ENCODE data around the gene ATP13A3.
"Not testable (repeated sequence)": the region's sequence is repeated elsewhere in the genome, so short reads cannot be mapped to it uniquely, and the experiment has no call there.

Gene ATP13A3

DNA sequence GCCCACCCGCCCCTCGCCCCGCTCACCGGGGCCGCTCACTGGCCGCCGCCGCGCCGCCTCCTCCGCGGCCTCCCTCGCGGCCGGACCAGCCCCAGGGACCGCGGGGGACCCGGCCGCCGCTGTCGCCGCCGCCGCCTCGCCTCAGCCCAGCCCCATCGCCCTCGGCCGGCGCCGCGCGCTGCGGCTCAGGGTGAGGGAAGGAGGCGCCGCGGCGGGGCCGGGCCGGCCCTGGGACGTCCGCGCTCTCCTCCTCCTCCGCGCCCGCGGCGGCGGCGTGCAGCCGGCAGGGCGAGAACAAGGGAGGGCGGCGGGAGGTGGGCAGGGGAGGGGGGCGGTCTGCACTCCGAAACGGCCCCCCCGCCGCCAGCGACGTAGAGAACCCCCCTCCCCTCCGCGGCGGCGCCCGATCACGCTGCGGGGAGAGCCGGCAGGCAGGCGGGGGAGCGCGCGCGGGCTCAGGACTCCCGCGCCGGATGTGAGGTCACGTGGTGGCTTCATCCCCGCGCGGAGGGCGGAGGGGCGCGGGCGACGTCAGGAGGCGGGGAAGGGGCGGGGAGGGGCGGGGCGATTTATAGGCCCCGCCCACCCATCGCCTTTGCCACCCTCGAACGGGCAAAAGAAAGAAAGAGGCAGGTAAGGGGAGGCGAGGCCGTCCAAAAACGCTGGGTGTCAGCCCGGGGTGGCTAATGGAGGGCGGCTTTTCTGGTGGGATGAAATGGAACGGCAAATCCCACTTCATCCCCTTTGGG, at the start of gene ATP13A3:
TSS of gene ATP13A3 (minus strand) at position 463 of the 749 bp plus-strand sequence. CDS start 24,812 bp downstream, outside the sequence.
- peak; percentile 93 for DNase-seq (ENCODE audit: low spot score)

DNA sequence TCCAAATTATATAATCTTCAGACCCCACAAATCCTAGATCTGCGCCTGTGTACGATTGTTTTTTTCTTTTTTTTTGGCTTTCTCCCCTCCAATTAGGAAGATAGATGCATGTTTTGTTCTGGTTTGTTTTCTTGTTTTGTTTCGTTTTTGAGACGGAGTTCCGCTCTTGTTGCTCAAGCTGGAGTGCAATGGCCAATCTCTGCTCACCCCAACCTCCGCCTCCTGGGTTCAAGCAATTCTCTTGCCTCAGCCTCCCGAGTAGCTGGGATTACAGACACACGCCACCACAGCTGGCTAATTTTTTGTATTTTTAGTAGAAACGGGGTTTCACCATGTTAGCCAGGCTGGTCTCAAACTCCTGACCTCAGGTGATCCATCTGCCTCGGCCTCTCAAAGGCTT, 48.4 kb upstream of the ATP13A3 start:
- not testable (repeated sequence) for DNase-seq (ENCODE audit: low spot score)

DNA sequence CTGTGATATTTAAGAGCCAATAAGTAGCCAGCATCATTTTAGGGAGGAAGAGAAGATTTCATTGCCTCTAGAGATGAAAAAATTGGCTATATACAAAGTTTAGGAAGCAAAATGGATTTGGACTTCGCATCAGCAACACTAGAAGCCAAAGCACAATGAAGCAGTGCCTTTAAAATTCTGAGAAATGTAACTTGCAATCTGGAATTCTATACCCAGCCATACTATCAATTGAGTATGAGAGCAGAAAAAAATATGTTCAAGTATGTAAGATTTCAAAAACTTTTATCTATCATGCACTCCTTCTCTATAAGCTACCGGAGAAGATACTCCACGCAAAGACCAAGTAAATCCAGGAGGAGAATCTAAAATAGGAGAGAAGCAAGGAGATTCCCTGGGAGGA, 47.4 kb upstream of the ATP13A3 start:
- DNase-seq (ENCODE audit: low spot score) = no peak

DNA sequence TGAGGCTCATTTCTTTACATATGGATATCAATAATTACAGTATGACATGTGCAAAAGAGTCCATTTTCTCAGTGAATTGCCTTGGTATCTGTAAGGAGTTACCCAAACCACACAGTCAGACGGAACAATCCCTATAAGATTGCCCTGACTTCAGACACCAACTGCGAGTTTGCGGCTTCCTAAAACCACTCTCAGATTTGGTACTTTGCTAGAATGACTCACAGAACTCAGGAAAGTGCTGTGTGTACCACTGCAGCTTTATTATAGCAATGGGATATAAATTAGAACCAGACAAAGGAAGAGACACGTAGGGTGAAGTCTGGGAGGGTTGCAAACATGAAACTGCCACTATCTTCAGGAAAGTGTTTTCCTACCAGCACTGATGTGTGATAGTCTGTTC, 45.8 kb upstream of the ATP13A3 start:
- DNase-seq (ENCODE audit: low spot score) = no peak

DNA sequence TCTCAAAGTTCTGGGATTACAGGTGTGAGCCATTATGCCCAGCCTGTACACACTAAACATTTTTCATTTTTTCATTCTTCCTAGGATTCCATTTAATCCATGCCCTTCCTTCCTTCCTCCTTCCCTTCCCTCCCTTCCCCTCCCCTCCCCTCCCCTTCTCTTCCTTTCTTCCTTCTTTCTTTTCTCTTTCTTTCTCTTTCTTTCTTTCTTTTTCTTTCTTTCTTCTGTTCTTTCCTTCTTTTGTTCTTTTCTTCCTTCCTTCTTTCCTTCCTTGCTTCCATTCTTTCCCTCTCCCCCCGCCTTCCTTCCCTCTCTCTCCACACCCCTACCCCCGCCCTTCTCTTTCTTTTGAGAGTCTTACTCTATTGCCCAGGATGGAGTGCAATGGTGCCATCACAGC, 40.9 kb upstream of the ATP13A3 start:
- no peak for DNase-seq (ENCODE audit: low spot score)

DNA sequence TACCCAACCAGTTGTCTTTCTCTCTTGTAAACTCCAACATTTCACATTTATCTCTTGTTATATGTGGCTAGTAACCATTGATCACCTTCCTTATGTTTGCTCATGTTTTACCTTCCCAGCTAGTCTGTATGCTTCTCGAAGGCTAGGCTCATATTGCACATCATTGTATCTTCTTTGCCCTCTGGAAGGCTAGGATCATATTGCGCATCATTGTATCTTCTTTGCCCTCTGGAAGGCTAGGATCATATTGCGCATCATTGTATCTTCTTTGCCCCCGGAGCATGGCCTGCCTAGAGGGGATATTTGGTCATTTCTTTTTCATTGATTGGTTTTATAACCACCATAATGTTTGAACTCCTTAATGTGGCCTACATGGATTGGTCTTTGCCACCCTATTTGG, 39.4 kb upstream of the ATP13A3 start:
- no peak for DNase-seq (ENCODE audit: low spot score)

DNA sequence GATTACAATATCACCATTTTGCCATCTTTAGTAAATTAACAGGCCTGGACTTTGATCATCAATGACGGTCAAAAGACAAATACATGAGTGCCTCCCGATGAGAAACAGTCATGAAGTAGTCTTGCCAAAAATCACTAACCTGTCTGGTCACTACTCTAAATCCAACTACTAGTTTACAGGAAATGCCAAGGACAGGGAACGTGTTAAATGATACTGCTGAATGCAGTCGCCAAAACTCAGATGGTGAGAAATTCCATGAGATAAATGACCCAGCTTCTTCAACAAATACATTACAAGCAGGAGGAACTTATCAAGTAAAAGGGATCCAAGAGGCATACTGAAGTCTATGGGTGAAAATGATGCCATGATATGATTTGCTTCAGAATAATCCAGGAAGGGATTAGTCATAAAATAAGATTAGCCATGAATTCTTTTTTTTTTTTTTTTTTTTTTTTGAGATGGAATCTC, 35.8 kb upstream of the ATP13A3 start:
- DNase-seq (ENCODE audit: low spot score) = no peak

DNA sequence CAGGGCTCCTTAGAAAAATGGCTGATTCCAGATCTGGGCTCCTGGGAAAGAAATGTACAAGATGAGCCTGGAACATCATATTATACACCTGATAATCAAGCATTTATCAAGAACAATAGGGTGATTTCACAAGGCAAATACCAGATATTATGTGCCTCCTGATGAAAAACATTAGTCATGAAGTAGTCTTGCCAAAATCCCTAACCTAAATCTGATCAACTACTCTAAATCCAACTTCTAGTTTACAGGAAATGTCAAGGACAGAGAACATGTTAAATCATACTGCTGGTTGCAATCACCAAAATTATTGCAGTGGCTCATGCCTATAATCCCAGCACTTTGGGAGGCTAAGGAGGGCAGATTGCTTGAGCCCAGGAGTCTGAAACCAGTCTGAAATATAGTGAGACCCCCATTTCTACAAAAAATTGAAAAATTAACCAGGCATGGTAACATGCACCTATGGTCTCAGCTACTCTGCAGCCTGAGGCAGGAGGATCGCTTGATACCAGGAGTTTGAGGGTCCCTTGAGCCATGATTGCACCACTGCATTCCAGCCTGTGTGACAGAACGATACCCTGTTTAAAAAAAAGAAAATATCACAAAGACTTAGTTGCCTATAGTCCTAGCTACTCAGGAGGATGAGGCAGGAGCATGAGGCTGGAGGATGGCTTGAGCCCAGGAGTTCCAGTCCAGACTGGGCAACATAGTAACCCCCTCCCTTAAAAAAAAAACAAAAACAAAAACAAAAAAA, 34.9 kb upstream of the ATP13A3 start:
- no peak for DNase-seq (ENCODE audit: low spot score)

DNA sequence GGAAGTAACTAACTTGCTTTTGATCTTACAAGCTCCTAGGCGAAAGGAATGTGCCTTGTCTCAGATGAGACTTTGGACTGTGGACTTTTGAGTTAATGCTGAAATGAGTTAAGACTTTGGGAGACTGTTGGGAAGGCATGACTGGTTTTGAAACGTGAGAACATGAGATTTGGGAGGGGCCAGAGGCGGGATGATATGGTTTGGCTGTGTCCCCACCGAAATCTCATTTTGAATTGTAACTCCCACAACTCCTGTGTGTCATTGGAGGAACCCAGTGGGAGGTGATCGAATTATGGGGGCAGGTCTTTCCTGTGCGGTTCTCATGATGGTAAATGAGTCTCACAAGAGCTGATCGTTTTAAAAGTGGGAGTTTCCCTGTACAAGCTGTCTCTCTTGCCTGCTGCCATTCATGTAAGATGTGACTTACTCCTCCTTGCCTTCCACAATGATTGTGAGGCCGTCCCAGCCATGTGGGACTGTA, 33.9 kb upstream of the ATP13A3 start:
- not testable (repeated sequence) for DNase-seq (ENCODE audit: low spot score)

DNA sequence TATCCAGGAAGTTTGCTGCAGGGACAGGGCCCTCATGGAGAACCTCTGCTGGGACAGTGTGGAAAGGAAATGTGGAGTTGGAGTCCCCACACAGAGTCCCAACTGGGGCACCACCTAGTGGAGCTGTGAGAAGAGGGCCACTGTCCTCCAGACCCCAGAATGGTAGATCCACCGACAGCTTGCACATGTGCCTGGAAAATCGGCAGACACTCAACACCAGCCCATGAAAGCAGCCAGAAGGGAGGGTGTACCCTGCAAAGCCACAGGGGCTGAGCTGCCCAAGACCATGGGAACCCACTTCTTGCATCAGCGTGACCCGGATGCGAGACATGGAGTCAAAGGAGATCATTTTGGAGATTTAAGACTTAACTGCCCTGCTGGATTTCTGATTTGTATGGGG, 33.4 kb upstream of the ATP13A3 start:
- DNase-seq (ENCODE audit: low spot score) = not testable (repeated sequence)

DNA sequence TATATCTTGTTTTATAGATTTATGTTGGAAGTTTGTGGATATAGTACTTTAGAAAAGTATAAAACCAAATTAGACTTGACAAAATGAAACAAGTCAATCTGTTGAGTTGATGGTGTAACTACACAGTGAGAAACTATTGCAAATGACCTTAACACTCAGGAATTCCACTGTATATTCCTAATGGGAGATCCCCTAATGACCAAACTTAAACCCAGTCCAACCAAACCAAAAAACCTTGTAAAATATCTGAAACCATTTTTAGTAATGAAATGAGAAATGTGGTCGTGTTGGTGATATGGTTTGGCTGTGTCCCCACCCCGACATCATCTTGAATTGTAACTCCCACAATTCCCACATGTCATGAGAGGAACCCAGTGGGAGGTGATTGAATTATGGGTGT, 31.9 kb upstream of the ATP13A3 start:
- DNase-seq (ENCODE audit: low spot score) = no peak

DNA sequence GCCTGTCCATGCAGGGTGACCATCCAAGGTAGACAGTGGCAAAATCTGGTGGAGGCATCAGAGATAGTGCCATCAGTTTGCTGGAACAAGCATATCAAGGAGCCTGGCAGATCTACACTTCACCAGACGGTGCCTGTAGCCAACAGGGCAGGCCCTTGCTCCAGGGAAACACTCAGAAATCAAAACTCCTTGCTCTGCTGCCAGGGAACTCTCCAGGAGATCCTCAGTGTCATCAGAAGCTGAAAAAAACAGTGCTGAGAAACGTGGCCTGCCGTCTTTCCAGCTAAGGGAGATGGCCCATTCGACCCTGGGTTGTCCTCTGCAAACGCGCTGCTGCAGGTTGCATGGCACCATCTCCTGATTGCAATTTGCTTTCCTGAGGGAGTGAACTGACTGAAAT, 30.5 kb upstream of the ATP13A3 start:
- no peak for DNase-seq (ENCODE audit: low spot score)

DNA sequence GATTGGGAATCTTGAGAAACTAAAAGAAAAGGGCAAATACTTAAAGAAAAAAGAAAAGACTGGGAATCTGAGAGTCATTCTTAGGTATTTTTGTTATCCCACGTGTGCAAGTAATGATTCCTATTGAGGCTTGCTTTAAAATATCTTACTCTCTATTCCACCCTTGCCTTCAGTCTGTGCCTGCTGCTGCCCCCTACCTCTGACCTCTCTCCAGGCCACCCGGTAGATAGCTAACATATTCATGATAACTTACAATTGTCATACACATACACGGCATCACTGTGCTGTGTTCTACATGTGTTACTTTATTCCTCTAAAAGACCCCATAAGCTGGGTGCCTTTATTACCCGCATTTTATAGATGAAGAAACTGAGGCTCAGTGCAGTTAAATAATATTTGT, 27.8 kb upstream of the ATP13A3 start:
- no peak for DNase-seq (ENCODE audit: low spot score)

DNA sequence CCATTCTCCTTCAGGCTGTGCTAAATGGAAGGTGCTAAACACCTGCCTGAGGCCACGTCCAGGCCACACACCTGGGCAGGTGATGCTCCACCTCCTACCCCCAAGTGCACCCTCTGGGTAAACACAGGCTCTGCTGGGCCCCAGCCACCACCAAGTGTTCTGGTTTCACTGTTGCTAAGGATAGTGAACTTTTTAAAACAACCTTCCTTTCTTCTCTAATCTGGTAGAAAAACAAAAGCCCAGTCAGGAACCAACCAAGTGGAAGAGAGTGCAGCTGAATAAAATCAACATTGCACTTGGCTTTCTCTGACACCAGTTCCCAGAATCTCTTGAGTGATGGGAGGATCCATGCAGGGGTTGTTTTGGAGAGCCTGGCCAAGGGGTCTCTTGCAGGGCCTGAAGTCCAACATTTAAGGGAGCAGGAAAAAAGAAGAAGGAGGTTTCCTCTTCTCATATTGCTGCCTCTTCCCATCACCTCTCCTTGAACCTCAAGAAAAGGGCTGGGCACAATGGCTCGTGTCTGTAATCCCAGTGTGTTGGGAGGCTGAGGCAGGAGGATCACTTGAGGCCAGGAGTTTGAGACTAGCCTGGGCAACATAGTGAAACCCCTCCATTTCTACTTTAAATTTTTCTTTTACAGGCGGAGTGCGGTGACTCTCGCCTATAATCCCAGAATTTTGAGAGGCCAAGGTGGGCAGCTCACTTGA, 26.2 kb upstream of the ATP13A3 start:
- no peak for DNase-seq (ENCODE audit: low spot score)

DNA sequence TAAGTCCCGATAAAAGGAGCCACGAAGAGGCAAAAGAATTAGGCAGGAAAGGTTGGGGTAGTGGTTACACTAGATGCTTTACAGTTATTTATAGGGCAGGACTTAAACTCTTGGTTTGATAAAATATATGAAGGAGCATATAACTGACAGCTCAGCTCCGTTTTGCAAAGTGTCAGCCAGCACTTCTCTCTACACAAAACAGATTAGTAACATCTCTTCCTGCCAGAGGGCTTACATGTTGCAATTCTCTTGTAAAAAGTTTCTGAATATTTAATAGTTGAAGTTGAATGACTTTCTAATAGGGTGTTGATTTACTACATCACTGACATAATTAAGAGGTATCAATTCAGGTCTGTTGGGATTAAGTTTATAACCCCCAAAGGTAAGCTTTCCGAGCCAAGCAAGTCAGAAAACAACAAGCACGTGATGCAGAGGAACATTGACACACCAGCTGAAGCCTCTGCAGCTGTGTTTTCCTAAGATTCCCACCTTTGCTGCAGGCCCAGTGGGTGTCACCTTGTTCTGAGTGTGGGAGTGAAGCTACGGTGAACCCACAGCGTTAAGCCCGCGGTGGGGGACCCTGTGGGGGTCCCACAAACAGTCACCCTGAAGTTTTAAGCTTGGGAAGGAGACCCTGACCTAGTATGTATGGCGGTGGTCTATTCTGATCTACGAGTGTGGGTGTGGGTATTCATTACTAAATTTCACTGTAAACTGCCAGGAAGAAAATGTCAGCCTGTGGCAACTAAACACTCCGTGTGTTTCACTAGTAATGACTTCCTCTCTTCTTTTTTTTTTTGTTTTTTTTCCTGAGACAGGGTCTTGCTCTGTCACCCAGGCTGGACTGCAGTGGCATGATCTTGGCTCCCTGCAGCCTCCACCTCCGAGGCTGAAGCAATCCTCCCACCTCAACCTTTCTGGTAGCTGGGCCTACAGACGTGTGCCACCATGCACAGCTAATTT, 22.0 kb upstream of the ATP13A3 start:
- no peak for DNase-seq (ENCODE audit: low spot score)

DNA sequence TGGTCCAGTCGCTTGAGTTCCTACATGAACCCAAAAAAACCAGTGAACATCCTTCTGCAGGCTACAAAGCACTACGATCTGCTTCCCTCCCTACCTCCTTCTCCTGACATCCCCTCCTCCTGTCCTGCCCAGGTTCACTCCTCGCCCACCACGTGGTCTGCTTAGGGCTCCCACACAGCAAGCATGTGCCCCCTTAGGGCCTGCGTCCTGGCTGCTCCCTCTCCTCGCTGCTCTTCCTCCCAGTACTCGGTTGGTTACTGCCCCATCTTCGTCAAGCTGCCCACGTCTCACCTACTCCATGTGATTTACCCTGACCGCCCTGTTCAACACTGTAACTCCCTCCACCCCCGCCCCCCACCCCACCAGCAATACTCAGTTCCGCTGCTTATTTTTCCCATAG, 20.8 kb upstream of the ATP13A3 start:
- DNase-seq (ENCODE audit: low spot score) = no peak

DNA sequence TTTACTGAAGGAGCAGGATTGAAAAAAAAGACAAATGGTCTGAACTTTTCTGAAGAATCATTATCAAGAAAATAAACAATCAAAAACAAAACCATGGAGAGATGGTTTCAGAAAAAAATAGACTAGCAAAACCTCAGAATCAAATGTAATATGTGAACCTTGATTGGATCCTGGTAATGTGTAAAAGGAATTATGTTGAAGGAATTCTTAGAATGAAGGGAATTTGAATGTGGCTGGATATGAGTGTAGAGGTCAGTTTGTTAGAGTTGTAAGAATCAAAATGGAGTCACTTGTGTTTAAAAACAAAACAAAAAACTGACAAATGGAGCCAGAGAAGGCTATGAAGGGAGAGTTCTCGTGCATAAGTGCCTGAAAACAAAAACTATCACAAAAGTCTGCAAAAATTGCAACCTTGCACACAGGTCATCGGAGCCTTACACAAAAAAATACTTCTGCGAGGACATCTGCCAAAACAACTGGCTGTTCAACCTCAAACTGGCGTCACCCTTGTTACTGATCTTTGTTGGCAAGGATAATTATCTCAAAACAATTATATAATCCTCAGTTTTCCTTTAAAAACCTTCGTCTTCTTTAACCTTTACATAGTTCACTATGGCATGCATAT, 19.1 kb upstream of the ATP13A3 start:
- DNase-seq (ENCODE audit: low spot score) = no peak

DNA sequence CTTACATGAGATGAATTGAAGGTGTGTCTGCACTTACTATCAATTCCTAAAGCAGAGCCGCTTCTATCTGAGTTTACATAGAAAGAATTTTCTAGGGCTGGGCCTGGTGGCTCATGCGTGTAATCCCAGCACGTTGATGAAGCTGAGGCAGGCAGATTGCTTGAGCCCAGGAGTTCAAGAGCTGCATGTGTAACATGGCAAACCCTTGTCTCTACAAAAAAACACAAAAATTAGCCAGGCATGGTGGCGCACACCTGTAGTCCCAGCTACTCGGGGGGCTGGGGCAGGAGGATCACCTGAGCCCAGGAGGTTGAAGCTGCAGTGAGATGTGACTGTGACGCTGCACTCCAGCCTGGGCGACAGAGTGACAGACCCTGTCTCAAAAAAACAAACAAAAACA, 18.1 kb upstream of the ATP13A3 start:
- no peak for DNase-seq (ENCODE audit: low spot score)

DNA sequence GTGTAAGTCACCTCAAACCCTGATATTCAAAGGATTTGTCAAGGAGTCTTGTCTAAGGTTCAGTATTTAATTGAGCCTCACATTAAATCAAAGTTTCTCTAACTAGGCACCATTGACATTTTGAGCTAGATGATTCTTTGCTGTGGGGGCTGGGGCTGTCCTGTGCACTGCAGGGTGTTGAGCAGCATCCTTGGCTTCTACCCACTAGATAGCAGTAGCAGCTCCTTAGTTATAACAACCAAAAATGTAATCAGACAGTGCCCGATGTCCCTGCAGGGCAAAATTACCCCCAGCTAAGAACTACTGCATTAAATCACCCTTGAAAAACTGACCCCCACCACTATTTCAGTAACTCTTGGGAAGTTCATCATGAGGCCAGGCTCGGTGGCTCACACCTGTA, 17.3 kb upstream of the ATP13A3 start:
- no peak for DNase-seq (ENCODE audit: low spot score)

DNA sequence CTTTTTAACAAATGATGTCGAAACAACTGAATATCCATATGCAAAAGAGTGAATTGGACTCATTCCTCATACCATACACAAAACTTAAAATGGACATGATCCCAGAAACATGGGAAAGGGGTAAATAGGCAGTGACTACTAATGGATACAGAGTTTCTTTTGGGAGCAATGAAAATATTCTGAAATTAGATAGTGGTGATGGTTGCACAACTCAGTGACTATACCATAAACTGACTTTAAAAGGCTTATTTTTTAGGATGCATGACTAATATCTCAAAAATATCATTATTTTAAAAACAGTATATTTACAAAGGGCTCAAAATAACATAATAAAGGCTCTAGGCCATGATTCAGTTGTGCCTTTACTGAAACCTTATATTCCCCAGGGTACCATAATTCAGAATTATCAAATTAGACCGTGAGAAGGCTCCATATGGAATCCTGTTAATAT, 16.3 kb upstream of the ATP13A3 start:
- DNase-seq (ENCODE audit: low spot score) = no peak

DNA sequence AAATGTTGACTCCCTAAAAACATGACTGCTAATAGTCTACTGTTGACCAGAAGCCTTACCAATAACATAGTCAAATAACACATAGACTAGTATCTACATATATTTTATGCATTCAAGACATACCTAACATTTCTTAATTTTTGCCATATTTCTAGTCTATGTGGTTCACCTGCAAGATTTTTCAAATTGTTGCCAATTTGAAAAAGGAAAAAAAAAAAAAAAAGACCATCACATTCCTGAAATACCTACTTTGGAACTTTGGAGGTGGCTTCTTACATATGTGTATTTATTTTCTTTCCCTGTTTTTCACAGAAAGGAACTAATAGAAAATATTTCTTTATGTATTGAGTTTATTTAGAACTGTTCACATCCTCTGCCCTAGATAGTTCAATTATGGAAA, 13.4 kb upstream of the ATP13A3 start:
- no peak for DNase-seq (ENCODE audit: low spot score)
